Activated naive CD4-positive, alpha-beta T cell treated with anti-CD3 and anti-CD28 coated beads, Interleukin-2, amount 10 ng/mL, durations not matched to agents 7 days and 5 days (primary cell): ENCODE measurements around the gene GPN2.

Experiments used
- CTCF ChIA-PET: fragments of 350-600 bp; sonication (Branson Sonifier 250); formaldehyde crosslinking; loops from one replicate; lab custom pipeline; 2021; ENCODE audit warnings: antibody characterized with exemption; lab: Charles Lee
- DNase-seq: peaks from one replicate; pipeline ENCODE4 v3.0.0-alpha.2; 2020
- H3K27ac Mint-ChIP-seq: one replicate; pipeline ENCODE4 v1.8.0; 2021; ENCODE audit warnings: mild to moderate bottlenecking, moderate library complexity, mixed read lengths
- H3K27me3 Mint-ChIP-seq: one replicate; pipeline ENCODE4 v1.8.0; 2021; ENCODE audit warnings: mild to moderate bottlenecking, mixed read lengths
- H3K36me3 Mint-ChIP-seq: one replicate; pipeline ENCODE4 v1.8.0; 2021; ENCODE audit warnings: mixed read lengths
- H3K4me1 Mint-ChIP-seq: one replicate; pipeline ENCODE4 v1.8.0; 2021; ENCODE audit warnings: mixed read lengths
- H3K4me3 Mint-ChIP-seq: one replicate; pipeline ENCODE4 v1.8.0; 2021; ENCODE audit warnings: mild to moderate bottlenecking, moderate library complexity, mixed read lengths
- H3K9me3 Mint-ChIP-seq: one replicate; pipeline ENCODE4 v1.8.0; 2021; ENCODE audit warnings: mixed read lengths

The GPN2 gene

GRCh38 chr1:26912147-26912490 is 22.0 kb upstream of the GPN2 start:
- CTCF ChIA-PET: no interaction called here
- Mint-ChIP-seq H3K27me3 (peaks cover 29% of the 10 kb centered on the region), H3K4me3 (no peak overlapping the region), H3K27ac (no peak overlapping the region), H3K9me3 (no peaks in the 10 kb centered on the region), H3K36me3 (no peaks in the 10 kb centered on the region), H3K4me1 (no peaks in the 10 kb centered on the region)
- DNase-seq: no peak

GRCh38 chr1:26911399-26912146 is 21.5 kb upstream of the GPN2 start:
- Mint-ChIP-seq H3K27ac (no peak overlapping the region), H3K9me3 (no peaks in the 10 kb centered on the region), H3K36me3 (no peaks in the 10 kb centered on the region), H3K4me1 (no peaks in the 10 kb centered on the region), H3K4me3 (no peak overlapping the region), H3K27me3 (peaks cover 29% of the 10 kb centered on the region)
- DNase-seq: no peak
- CTCF ChIA-PET: interaction anchor here (0.6 kb wide), 1 partner anchor 135 kb away, joined by 3 read pairs; no protein-coding TSS in a partner anchor

- Mint-ChIP-seq H3K36me3 (no peaks in the 10 kb centered on the region), H3K4me3 (no peak overlapping the region), H3K27ac (no peak overlapping the region), H3K9me3 (no peaks in the 10 kb centered on the region), H3K27me3 (peaks cover 22% of the 10 kb centered on the region), H3K4me1 (no peaks in the 10 kb centered on the region)
- CTCF ChIA-PET: interaction anchor here (0.6 kb wide), 1 partner anchor 136 kb away, joined by 3 read pairs; no protein-coding TSS in a partner anchor
- DNase-seq: no peak
Observed at GRCh38 chr1:26910343-26911160, 20.5 kb upstream of the GPN2 start.

- Mint-ChIP-seq H3K4me3 (no peak overlapping the region), H3K36me3 (no peaks in the 10 kb centered on the region), H3K4me1 (no peaks in the 10 kb centered on the region), H3K27me3 (peaks cover 17% of the 10 kb centered on the region), H3K9me3 (no peaks in the 10 kb centered on the region), H3K27ac (no peak overlapping the region)
- CTCF ChIA-PET: no interaction called here
- no peak for DNase-seq
Observed at GRCh38 chr1:26909951-26910342, 19.9 kb upstream of the GPN2 start.

- H3K27me3 Mint-ChIP-seq: peaks cover 9% of the 10 kb centered on the region
- peaks cover 1% of the 10 kb centered on the region for H3K4me1 Mint-ChIP-seq
- no peaks in the 10 kb centered on the region for H3K9me3 Mint-ChIP-seq
- no peak overlapping the region for H3K4me3 Mint-ChIP-seq
- no peak for DNase-seq
- CTCF ChIA-PET: no interaction called here
- no peaks in the 10 kb centered on the region for H3K36me3 Mint-ChIP-seq
- no peak overlapping the region for H3K27ac Mint-ChIP-seq
Observed at GRCh38 chr1:26907071-26907917, 17.2 kb upstream of the GPN2 start.

- Mint-ChIP-seq H3K27me3 (no peaks in the 10 kb centered on the region), H3K4me1 (peaks cover 43% of the 10 kb centered on the region), H3K9me3 (no peaks in the 10 kb centered on the region), H3K27ac (peak overlapping the region; percentile 97), H3K4me3 (peak overlapping the region; percentile 93), H3K36me3 (peaks cover 13% of the 10 kb centered on the region)
- CTCF ChIA-PET: interaction anchor here (1.0 to 2.0 kb wide), 3 partner anchors 12 to 401 kb away, joined by 3 to 6 read pairs (median 3); no protein-coding TSS in a partner anchor
- DNase-seq: no peak
Observed at GRCh38 chr1:26900815-26901511, 10.9 kb upstream of the GPN2 start.

GRCh38 chr1:26900001-26900814 is 10.1 kb upstream of the GPN2 start, which contains the start of gene GPATCH3:
Gene GPATCH3 (minus strand): TSS chr1:26900467. CDS start chr1:26900442, 25 bp downstream.
- Mint-ChIP-seq H3K27me3 (no peaks in the 10 kb centered on the region), H3K9me3 (no peaks in the 10 kb centered on the region), H3K4me3 (peak within 1 kb of the TSS; percentile 93), H3K36me3 (peaks cover 17% of the 10 kb centered on the region), H3K4me1 (peaks cover 43% of the 10 kb centered on the region), H3K27ac (peak within 1 kb of the TSS; percentile 97)
- peak; percentile 94 for DNase-seq
- CTCF ChIA-PET: interaction anchor here (1.0 to 2.0 kb wide), 3 partner anchors 11 to 400 kb away, joined by 3 to 6 read pairs (median 3); no protein-coding TSS in a partner anchor

- Mint-ChIP-seq H3K4me1 (peaks cover 46% of the 10 kb centered on the region), H3K36me3 (peaks cover 38% of the 10 kb centered on the region), H3K27me3 (no peaks in the 10 kb centered on the region), H3K9me3 (no peaks in the 10 kb centered on the region), H3K4me3 (no peak overlapping the region), H3K27ac (no peak overlapping the region)
- no peak for DNase-seq
- CTCF ChIA-PET: interaction anchor here (1.9 kb wide), 1 partner anchor 10 kb away, joined by 7 read pairs; no protein-coding TSS in a partner anchor
Observed at GRCh38 chr1:26897351-26897750, 7.3 kb upstream of the GPN2 start.

- Mint-ChIP-seq H3K27ac (no peak overlapping the region), H3K27me3 (no peaks in the 10 kb centered on the region), H3K4me3 (no peak overlapping the region), H3K9me3 (no peaks in the 10 kb centered on the region), H3K36me3 (peaks cover 44% of the 10 kb centered on the region), H3K4me1 (peaks cover 36% of the 10 kb centered on the region)
- CTCF ChIA-PET: no interaction called here
- DNase-seq: no peak
Observed at GRCh38 chr1:26894263-26894662, 4.2 kb upstream of the GPN2 start.

GRCh38 chr1:26890467-26890796 is 349 bp upstream of the GPN2 start:
- H3K36me3 Mint-ChIP-seq: peaks cover 57% of the 10 kb centered on the region
- no peak for DNase-seq
- peak overlapping the region; percentile 93 for H3K27ac Mint-ChIP-seq
- peak overlapping the region; percentile 96 for H3K4me3 Mint-ChIP-seq
- H3K9me3 Mint-ChIP-seq: no peaks in the 10 kb centered on the region
- CTCF ChIA-PET: interaction anchor here (0.7 to 1.1 kb wide), 4 partner anchors 9 to 80 kb away, joined by 3 to 4 read pairs (median 4); no protein-coding TSS in a partner anchor
- H3K27me3 Mint-ChIP-seq: no peaks in the 10 kb centered on the region
- H3K4me1 Mint-ChIP-seq: peaks cover 34% of the 10 kb centered on the region

GRCh38 chr1:26888231-26888630 is 1.9 kb downstream of the GPN2 start:
- no peaks in the 10 kb centered on the region for H3K9me3 Mint-ChIP-seq
- H3K27ac Mint-ChIP-seq: peak overlapping the region; percentile 93
- DNase-seq: no peak
- H3K4me3 Mint-ChIP-seq: peak overlapping the region; percentile 96
- H3K4me1 Mint-ChIP-seq: peaks cover 32% of the 10 kb centered on the region
- H3K36me3 Mint-ChIP-seq: peaks cover 59% of the 10 kb centered on the region
- CTCF ChIA-PET: interaction anchor here (0.6 to 2.3 kb wide), 9 partner anchors 10 to 289 kb away, joined by 3 to 8 read pairs (median 6); partner anchors contain the start of gene GPATCH3
- no peaks in the 10 kb centered on the region for H3K27me3 Mint-ChIP-seq

GRCh38 chr1:26887125-26887524 is 3.0 kb downstream of the GPN2 start:
- Mint-ChIP-seq H3K9me3 (no peaks in the 10 kb centered on the region), H3K4me1 (peaks cover 32% of the 10 kb centered on the region), H3K4me3 (peak overlapping the region; percentile 13), H3K36me3 (peaks cover 59% of the 10 kb centered on the region), H3K27ac (peak overlapping the region; percentile 16), H3K27me3 (no peaks in the 10 kb centered on the region)
- DNase-seq: peak; percentile 41
- CTCF ChIA-PET: interaction anchor here (0.6 to 3.5 kb wide), 15 partner anchors 9 to 478 kb away, joined by 3 to 19 read pairs (median 3); no protein-coding TSS in a partner anchor
